GM18502 (cell line): ENCODE results near the gene MAML1.
"Not testable (repeated sequence)": the region's sequence is repeated elsewhere in the genome, so short reads cannot be mapped to it uniquely, and the experiment has no call there.

Experiments used
- ATAC-seq: cut with Tn5 transposase; IDR thresholded peaks from one replicate; pipeline ENCODE4 v1.9.1; 2021; ENCODE audit warnings: mild to moderate bottlenecking; ENCODE audit not compliant: unreplicated experiment, poor library complexity

The MAML1 gene

DNA sequence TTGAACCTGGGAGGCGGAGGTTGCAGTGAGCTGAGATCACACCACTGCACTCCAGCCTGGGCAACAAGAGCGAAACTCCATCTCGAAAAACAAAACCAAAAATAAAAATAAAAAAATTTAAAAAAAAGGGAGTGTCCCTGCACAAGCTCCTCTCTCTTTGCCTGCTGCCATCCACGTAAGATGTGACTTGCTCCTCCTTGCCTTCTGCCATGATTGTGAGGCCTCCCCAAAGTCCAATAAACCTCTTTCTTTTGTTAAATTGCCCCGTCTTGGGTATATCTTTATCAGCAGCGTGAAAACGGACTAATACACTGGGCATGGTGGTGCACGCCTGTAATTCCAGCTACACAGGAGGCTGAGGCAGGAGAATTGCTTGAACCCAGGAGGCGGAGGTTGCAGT lies 56.7 kb downstream of the MAML1 start:
- ATAC-seq: not testable (repeated sequence)

DNA sequence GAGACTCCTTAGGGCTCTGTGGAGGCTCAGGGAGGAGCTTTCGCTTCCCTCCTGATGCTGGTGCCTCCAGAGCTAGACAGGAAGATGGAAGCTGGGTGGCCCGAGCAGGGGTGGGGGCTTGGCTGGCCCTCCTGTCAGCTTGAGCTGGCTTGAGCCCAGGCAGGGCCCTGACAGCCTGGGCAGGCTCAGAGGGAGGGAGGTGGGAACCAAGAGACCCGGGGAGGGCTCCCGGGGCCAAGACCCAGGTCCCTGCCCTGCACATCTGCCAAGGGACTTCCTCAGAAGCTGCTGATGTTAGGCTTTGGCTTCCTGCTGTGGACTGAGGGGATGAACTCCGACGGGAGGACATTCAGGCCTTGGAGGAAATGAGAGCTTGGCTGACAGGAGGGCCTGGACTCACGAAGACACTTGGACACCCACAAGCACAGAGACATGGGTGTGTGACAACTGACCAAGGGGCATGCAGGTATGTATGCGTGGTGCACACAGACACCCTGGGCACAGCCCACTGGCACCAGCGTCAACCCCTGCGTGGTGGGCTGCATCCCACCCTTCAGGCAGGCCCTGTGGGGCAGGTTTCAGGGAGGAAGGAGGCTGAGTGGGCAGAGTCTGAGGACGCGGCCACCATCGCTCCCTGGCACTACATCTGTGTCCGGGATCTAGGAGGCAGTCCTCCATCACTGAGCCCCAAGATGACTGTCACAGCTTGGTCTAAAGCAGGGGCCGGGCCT lies 59.4 kb downstream of the MAML1 start:
- ATAC-seq: no peak

DNA sequence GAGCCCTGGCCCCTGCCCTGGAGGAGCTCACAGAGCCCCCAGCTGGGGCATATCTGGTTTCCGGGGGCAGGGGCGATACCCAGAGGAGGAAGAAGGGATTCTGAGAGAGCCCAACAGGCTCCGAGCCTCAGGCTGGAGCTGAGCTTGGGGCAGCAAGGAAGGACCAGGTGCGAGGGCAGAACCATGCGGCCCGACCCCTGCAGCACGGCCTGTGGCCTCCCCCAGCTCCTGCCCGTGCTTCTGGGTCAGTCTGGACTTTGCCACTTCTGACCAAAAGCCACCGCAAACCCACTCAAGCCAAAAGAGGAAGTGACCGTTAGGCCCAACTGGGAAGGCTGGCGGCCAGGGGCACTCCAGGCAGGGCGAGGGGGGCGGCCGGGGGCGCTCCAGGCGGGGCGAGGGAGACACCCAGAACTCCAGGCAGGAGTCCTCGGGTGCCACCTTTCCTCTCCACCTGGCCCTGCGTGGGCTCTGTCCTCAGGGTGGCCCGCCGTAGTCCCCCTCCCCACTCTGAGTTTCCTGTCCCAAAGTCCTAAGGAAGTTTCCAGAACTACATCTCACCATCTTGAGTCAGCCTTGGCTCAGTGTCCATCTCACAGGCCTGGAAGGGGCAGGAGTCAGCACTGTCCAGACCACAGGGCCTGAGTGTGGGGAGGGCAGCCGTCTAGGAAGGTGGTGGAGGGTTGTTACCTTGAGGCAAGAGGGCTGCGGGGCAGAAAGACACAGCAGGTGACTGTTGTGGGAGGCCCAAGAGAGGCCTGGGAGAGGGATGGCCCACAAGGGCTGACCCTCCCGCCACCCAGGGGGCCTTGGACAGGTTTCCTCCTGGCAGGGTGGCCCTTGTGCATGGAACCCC lies 60.2 kb downstream of the MAML1 start:
- ATAC-seq: no peak

DNA sequence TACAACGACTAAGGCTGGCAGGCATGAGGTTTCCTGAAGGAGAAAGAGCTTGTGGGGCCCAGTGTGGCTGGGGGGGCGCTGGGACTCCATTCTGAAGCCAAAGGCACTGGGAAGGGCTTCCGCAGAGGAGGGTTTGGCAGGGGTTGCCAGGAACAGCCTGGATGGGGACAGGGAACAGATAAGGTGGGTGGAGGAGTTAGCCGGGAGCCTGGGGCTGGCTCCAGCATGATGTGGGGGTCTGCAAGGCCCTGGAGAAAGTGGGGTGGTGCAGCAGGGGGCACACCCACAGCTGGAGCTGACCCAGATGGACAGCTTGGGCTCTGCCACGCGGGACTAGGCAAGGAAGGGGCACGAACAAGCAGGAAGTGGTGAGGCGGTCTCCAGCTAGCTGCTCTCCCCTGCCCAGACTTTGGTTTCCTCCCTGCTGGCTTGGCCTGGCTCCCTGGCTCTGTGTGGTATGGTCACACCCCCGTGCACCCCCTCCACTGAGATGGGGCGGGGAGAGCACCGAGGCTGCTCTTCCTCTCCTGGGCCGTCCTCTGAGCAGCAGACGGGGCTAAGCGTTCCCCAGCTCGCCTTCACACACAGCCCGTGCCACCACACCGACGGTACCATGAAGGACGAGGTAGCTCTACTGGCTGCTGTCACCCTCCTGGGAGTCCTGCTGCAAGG lies 61.0 kb downstream of the MAML1 start, which contains the start of gene LTC4S:
TSS of gene LTC4S (plus strand) at position 519 of the 672 bp plus-strand sequence. CDS start at position 614, 95 bp downstream.
- no peak for ATAC-seq

- ATAC-seq: no peak
Measured at GRCh38 chr5:179794171-179794570, 61.5 kb downstream of the MAML1 start.

DNA sequence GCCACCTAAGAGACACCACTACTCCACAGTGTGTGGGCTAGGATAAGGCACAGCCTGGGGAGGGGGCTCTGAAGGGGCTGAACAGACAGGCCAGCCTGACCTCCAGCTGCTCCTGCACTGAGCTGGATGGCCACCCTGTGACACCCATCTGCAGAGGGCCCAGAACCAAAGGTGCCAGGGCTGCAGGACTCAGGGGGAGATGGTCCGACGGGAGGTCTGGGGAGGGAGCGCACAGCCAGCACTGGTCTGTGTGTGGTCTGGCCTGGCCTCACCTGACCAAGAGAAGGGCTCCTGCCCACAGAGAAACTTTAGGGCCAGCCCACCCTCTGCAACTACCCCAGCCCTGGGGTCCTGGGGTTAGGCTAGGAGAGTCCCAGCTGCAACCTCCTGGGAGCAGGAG lies 62.0 kb downstream of the MAML1 start:
- no peak for ATAC-seq

GRCh38 chr5:179795049-179795862 lies 62.6 kb downstream of the MAML1 start:
- ATAC-seq: peak; percentile 4

- peak; percentile 77 for ATAC-seq
Measured at GRCh38 chr5:179795863-179796833, 63.5 kb downstream of the MAML1 start.

DNA sequence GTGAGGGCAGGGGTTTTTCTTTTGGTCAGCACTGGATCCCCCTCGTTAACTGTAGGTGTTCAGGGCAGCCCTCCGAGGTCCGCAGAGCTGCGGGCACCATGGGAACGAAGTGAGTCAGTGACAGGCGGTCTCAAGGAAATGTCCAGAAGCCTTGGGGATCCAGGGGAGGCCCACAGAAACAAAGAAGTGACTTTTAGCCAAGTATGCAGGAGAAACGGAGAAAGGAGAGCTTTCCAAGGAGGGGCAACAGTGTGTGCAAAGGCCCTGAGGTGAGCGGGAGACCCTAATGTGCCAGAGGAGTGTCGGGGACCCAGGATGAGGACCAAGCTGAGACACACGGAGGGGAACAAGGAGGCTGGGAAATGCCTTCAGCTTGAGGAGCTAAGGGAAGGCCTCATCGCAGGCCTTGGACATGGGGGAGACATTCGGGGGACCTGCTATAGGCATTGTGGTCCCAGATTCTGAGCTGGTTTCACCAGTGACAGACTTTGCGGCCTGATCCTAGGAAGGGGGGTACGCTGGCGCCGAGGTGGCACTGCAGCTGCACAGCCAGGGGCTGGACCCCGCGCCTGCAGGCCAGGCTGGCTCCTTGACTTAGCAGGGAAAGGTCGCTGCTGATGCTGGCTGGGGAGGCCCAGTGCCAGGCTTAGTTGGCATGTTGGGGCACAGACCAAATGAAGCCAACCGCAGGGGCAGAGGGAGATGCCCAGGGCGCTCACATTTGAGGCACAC lies 64.4 kb downstream of the MAML1 start:
- ATAC-seq: no peak

DNA sequence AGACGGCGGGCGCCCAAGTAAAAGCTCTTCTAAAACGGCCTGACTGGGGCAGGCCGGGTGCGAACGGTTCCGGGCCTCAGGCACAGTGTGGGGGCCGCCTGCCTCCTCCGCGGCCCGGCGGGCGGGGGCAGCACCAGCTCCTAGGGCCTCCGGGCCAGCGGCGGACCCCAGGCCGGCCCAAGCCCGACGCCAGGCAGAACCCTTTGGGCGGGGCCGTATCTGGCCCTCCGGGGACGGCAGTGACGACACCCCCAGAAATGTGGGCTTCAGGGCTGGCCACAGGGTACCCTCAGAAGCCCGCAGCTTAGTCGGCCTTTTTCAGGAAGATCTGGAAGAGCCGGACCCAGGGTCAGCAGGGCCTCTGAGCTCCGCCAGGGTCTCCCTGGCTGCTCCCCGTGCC lies 65.1 kb downstream of the MAML1 start:
- no peak for ATAC-seq

DNA sequence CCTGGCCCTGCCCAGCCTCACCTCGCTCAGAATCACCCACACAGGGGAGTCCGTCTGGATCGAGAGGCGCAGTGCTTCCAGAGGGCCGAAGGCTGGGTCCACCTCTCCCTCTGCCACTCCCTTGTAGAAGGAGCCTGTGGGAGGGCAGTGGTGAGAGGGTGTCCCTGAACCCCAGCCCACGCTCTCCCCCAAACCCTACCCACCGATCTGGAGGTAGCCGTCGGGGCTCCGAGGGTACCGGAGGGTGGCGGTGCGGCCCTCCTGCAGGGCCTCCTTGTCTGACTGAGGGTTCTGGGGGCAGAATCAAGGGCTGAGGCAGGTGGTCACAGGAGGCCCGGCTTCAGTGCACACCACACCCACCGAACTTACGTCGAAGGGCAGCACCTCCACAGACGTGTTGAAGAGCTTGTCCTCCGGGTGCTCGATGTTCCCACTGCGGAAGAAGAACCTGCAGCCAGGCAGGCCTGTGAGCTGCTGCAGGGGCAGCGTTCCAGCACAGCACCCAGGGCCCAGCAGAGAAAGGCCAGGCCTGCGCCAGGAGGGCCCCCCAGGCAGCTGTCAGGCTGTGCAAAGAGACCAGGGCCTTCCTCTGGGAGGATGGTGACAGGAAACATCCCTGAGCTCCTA lies 65.6 kb downstream of the MAML1 start:
- ATAC-seq: no peak

DNA sequence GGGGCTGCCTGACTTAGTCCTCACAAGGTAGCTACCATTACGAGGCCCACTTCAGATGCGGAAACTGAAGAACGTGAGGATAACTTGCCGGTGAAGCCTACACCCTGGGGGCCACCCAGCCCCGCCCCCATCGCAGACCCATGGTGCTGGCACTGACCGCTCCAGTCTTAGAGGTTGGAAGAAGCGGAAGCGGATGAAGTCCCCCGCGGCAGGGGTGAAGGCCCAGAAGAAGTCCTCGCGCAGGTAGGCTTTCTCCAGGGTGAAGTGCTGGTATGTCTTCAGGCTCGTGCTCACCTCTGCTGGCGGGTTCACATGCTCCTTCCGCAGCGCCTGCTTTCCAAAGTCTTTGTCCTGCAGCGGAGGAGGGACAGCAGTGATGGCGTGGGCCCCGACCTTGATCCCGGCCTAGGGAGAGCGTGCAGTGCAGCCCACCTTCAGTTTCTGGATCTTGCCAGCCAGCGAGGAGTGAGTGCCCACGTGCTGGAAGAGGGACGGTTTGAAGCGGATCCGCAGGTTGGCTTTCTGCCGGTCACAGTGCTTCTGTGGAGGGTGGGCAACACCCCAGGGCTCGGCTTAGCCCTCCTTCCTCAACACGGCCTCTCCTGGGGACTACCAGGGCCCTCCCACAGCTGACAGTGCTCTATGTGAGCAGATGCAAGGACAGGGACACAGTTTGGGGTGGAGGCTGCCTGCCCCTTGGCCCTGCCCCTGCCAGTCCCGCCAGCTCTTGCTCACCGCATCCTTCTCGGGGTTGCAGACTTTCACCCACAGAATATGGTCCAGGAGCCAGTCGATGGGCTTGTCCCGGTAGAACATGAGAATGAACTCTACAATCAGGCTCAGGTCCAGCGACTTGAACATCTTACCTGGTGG lies 66.4 kb downstream of the MAML1 start:
- no peak for ATAC-seq

DNA sequence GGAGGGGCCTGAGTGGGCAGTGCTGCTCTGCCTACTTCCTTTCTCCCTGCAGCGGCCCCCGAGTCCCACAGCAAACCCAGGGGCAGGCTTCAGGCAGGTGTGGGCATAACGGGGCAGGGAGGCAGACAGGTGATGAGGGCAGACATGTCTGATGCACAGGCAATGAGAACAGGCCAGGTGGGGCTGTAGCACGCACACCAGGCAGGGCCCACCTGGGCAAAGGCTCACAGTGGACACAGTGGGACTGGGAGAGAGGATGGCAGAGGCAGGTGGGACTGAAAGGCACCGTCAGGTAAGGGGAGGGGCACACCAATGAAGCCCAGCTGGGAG lies 67.0 kb downstream of the MAML1 start:
- no peak for ATAC-seq

DNA sequence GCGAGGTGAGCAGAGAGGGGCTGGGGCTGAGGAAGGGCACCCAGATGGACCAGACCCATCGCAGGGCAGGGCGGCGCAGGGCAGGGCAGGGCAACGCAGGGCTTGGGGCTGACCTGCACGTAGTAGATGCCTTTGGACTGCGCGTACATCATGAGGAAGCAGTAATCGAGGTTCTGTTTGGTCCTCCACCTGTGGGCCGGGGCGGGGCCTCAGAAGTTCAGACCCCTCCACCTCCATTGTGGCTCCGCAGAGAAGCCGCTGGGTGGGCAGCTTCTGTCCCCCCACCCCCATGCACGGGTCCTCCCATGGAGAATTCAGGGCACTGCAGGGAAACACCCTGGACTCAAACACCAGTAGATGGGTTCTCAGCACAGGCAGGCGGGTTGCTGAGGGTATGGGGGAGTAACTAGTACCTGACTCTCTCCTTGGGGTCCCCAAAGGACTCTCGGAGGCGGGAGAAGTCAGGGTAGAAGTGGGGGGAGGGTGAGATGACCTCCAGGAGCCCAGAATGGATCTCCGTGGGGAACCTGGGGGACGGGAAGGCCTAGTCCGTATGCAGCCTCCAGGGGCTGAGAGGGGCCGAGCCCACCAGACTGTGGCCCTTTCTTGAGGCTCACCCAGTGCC lies 67.6 kb downstream of the MAML1 start:
- no peak for ATAC-seq

- ATAC-seq: no peak
Measured at GRCh38 chr5:179800696-179801201, 68.1 kb downstream of the MAML1 start.
